HCT116 (cell line): ENCODE measurements around the gene MAP7D1.

Experiments used
- CBX3 ChIP-seq: IDR thresholded peaks from 2 replicates; pipeline ENCODE4 v1.6.1; 2012; ENCODE audit warnings: low read depth
- CTCF ChIP-seq, 3 experiments: fragments of 200-600 bp in 1 of 3; sonication (generic) in 1 of 3; IDR thresholded peaks in 2 of 3; conservative IDR thresholded peaks in 1 of 3; 2 replicates each; pipeline ENCODE4 v1.5.1; 2012 to 2017; ENCODE audit warnings: low read depth in 2 of 3, low read length in 2 of 3, antibody characterized with exemption in 1 of 3, borderline replicate concordance in 1 of 3, control low read depth in 1 of 3, mild to moderate bottlenecking in 1 of 3, mixed read lengths in 1 of 3, mixed run types in 1 of 3, moderate library complexity in 1 of 3; ENCODE audit not compliant: insufficient read depth in 1 of 3
- EGR1 ChIP-seq: IDR thresholded peaks from 2 replicates; pipeline ENCODE4 v1.6.1; 2012; ENCODE audit warnings: low read depth
- FOSL1 ChIP-seq: IDR thresholded peaks from 2 replicates; pipeline ENCODE4 v1.6.1; 2012; ENCODE audit warnings: low read depth
- POLR2A ChIP-seq: IDR thresholded peaks from 2 replicates; pipeline ENCODE4 v1.7.0; 2011; ENCODE audit warnings: borderline replicate concordance; ENCODE audit not compliant: insufficient read depth, insufficient read length; ENCODE audit errors: extremely low read depth
- TCF7L2 ChIP-seq: IDR thresholded peaks from 2 replicates; pipeline ENCODE4 v1.7.0; 2011; ENCODE audit warnings: borderline replicate concordance, inconsistent platforms; ENCODE audit not compliant: insufficient read depth, insufficient read length; ENCODE audit errors: extremely low read depth
- YY1 ChIP-seq: IDR thresholded peaks from 2 replicates; pipeline ENCODE4 v1.6.1; 2011; ENCODE audit warnings: low read length, low read depth, moderate library complexity, mild to moderate bottlenecking; ENCODE audit not compliant: insufficient replicate concordance; ENCODE audit errors: extremely low read depth
- ZBTB33 ChIP-seq: IDR thresholded peaks from 2 replicates; pipeline ENCODE4 v1.6.1; 2011; ENCODE audit warnings: mild to moderate bottlenecking, low read length, moderate library complexity; ENCODE audit not compliant: insufficient replicate concordance; ENCODE audit errors: extremely low read depth
- TF ChIP-seq, protein P1 (sequence below): IDR thresholded peaks from 2 replicates; pipeline ENCODE4 v1.6.1; 2012

DNA sequence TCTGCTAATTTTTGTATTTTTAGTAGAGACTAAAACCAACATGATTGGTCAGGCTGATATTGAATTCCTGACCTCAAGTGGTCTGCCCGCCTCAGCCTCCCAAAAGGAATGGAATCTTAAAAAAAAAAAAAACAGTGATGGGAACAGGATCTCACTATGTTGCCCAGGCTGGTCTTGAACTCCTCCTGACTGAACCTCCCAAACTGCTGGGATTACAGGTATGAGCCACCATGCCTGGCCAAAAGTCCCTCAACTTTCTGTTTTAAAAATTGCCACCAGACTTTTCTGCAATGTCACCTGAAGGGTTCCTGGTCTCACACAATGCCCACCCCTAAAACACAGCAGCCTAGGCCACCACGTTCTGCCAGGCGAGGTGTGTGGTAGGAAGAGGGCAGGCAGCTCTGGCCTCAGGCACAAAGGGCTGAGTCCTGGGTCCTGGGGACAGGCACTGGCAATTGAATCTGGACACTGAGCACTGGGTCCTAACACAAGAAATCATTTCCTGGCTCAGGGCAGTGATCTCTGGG is 47.1 kb downstream of the MAP7D1 start:
- TF ChIP-seq CTCF (IDR thresholded peaks at IDR 0.05 in 2 of 3, conservative IDR thresholded peaks at IDR 0.05 in 1 of 3; ENCODE audit: borderline replicate concordance in 1 of 3, insufficient read depth in 1 of 3, low read depth in 2 of 3, low read length in 2 of 3) = no peak
- no peak for TF ChIP-seq CBX3
- no peak for TF ChIP-seq EGR1
- TF ChIP-seq YY1 = no peak
- no peak for TF ChIP-seq ZBTB33
- no peak for TF ChIP-seq TCF7L2
- TF ChIP-seq, protein P1, sequence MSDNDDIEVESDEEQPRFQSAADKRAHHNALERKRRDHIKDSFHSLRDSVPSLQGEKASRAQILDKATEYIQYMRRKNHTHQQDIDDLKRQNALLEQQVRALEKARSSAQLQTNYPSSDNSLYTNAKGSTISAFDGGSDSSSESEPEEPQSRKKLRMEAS = no peak
- no peak for TF ChIP-seq POLR2A
- no peak for TF ChIP-seq FOSL1
